Measurements from ENCODE around the gene ZNF789. TPM values are rescaled to one million over a fixed set of nuclear protein-coding genes. Genes with fewer than 3 reads are reported as not detected.

The ZNF789 gene
- total and polyA plus RNA-seq, 9 of the 15 experiments (the other 6 are each of a cell fraction or from before 2014, with no cell fraction given) = 6.1 to 57.0 (median 24.8) TPM

DNA sequence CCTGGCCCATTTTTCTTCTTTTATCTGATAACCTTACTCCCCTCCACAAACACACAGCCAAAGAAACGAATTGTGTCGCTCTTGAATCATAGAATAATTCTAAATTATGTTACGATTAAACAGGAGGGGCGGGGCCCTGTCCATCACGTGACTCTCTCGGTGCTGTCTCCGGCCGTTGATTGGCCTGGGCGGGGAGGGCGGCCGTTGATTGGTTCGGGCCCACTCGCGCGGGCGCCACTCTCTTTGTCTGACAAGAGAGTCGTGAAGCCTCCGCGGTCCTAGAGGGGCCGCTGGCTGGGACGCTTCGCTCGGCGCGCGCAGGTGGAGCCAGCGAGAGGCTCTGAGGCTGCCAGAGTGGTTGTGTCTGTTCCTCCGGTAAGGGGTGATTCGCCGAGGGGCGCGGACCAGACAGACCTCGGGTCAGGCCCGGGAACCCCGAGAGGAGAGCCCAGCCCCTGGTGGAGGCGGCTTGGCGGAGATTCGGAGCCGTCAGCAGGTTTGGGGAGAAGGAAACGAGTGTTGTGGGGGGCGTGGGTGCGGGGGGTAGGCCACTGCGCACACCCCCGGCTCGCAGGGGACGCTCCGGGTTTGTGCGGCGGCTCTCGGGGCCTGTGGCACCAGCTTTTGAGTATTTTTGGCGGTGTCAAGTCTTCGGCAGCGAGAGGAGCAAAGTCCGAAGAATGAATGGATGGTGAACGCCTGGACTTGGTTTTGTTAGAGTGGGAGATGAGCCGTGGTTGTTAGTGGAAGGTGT, at the start of gene ZNF789 (continued):
- TF ChIP-seq, protein P1, sequence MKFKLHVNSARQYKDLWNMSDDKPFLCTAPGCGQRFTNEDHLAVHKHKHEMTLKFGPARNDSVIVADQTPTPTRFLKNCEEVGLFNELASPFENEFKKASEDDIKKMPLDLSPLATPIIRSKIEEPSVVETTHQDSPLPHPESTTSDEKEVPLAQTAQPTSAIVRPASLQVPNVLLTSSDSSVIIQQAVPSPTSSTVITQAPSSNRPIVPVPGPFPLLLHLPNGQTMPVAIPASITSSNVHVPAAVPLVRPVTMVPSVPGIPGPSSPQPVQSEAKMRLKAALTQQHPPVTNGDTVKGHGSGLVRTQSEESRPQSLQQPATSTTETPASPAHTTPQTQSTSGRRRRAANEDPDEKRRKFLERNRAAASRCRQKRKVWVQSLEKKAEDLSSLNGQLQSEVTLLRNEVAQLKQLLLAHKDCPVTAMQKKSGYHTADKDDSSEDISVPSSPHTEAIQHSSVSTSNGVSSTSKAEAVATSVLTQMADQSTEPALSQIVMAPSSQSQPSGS (CRISPR knock-in tag; IDR thresholded peaks at IDR 0.05) = no peak
- TF ChIP-seq ZNF431 (CRISPR knock-in tag; IDR thresholded peaks at IDR 0.05) (0 out of 2 replicates have a peak, but pooled peaks have one; percentile 16), SMAD2 (IDR thresholded peaks at IDR 0.05; ENCODE audit: low read depth, low read length) (no peak), ZNF197 (CRISPR knock-in tag; IDR thresholded peaks at IDR 0.05; ENCODE audit: low read depth) (no peak), TOE1 (IDR thresholded peaks at IDR 0.05; ENCODE audit: borderline replicate concordance) (peak; percentile 100), TOE1 (CRISPR knock-in tag; IDR thresholded peaks at IDR 0.05; ENCODE audit: borderline replicate concordance, low read depth) (no peak), CREM (IDR thresholded peaks at IDR 0.05; ENCODE audit: low read depth) (peak; percentile 84), DACH1 (IDR thresholded peaks at IDR 0.05; ENCODE audit: partially characterized antibody) (no peak), ZNF165 (CRISPR knock-in tag; IDR thresholded peaks at IDR 0.05; ENCODE audit: borderline replicate concordance) (no peak), ZNF695 (CRISPR knock-in tag; IDR thresholded peaks at IDR 0.05) (peak; percentile 56; the same call in 1 of the 2 replicates), PURB (CRISPR knock-in tag; IDR thresholded peaks at IDR 0.05; ENCODE audit: low read depth) (no peak), CC2D1A (IDR thresholded peaks at IDR 0.05) (0 out of 2 replicates have a peak, but pooled peaks have one; percentile 11), ZNF717 (CRISPR knock-in tag; IDR thresholded peaks at IDR 0.05) (no peak), PML (IDR thresholded peaks at IDR 0.05; ENCODE audit: low read length) (peak; percentile 31), SREBF2 (CRISPR knock-in tag; IDR thresholded peaks at IDR 0.05) (peak; percentile 94; the same call in 1 of the 2 replicates), BCOR (IDR thresholded peaks at IDR 0.05) (peak; percentile 24; the same call in 1 of the 2 replicates), NONO (IDR thresholded peaks at IDR 0.05; ENCODE audit: low read depth in 2 of 2, low read length in 1 of 2) (no peak), EP300 (IDR thresholded peaks at IDR 0.05; ENCODE audit: low read length) (0 out of 2 replicates have a peak, but pooled peaks have one; percentile 2), SP2 (IDR thresholded peaks at IDR 0.05; ENCODE audit: extremely low read depth, low read depth, low read length, poor library complexity, severe bottlenecking) (peak; percentile 96)
- TF ChIP-seq, protein P2, sequence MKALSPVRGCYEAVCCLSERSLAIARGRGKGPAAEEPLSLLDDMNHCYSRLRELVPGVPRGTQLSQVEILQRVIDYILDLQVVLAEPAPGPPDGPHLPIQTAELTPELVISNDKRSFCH (CRISPR knock-in tag; IDR thresholded peaks at IDR 0.05) = no peak
- TF ChIP-seq, protein P2 (tag; IDR thresholded peaks at IDR 0.05) = no peak
- TF ChIP-seq, protein P3, sequence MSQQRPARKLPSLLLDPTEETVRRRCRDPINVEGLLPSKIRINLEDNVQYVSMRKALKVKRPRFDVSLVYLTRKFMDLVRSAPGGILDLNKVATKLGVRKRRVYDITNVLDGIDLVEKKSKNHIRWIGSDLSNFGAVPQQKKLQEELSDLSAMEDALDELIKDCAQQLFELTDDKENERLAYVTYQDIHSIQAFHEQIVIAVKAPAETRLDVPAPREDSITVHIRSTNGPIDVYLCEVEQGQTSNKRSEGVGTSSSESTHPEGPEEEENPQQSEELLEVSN (IDR thresholded peaks at IDR 0.05; ENCODE audit: borderline replicate concordance in 1 of 2, extremely low read depth in 1 of 2, insufficient read depth in 1 of 2, insufficient read length in 1 of 2, low read depth in 1 of 2, low read length in 1 of 2, poor library complexity in 1 of 2, severe bottlenecking in 1 of 2) = peak; percentile 44 to 84
- TF ChIP-seq, protein P4, sequence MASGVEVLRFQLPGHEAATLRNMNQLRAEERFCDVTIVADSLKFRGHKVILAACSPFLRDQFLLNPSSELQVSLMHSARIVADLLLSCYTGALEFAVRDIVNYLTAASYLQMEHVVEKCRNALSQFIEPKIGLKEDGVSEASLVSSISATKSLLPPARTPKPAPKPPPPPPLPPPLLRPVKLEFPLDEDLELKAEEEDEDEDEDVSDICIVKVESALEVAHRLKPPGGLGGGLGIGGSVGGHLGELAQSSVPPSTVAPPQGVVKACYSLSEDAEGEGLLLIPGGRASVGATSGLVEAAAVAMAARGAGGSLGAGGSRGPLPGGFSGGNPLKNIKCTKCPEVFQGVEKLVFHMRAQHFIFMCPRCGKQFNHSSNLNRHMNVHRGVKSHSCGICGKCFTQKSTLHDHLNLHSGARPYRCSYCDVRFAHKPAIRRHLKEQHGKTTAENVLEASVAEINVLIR (CRISPR knock-in tag; IDR thresholded peaks at IDR 0.05) = no peak

Data from K562 (cell line).